ENCODE measurements around the gene CDH4.
A peak's percentile ranks its signal among the peaks of the same experiment; 100 is the strongest.

The CDH4 gene

GRCh38 chr20:61879694-61880093 is 627.6 kb downstream of the CDH4 start:
- DNase-seq = no peak

- no peak for DNase-seq
These were observed 628.6 kb downstream of the CDH4 start for GRCh38 chr20:61880706-61881105.

- DNase-seq = no peak
These were observed 629.4 kb downstream of the CDH4 start for GRCh38 chr20:61881416-61881815.

GRCh38 chr20:61881861-61882260 is 629.8 kb downstream of the CDH4 start:
- DNase-seq = no peak

GRCh38 chr20:61882716-61883615 is 630.9 kb downstream of the CDH4 start:
- peak; percentile 20 for DNase-seq

GRCh38 chr20:61883857-61884393 is 631.9 kb downstream of the CDH4 start:
- peak; percentile 5 for DNase-seq

- no peak for DNase-seq
These were observed 632.7 kb downstream of the CDH4 start for GRCh38 chr20:61884571-61885389.

- DNase-seq = no peak
These were observed 634.0 kb downstream of the CDH4 start for GRCh38 chr20:61885759-61886715.

GRCh38 chr20:61886721-61887595 is 634.9 kb downstream of the CDH4 start:
- DNase-seq = peak; percentile 50

GRCh38 chr20:61887596-61888093 is 635.6 kb downstream of the CDH4 start:
- no peak for DNase-seq

- DNase-seq = no peak
These were observed 636.2 kb downstream of the CDH4 start for GRCh38 chr20:61888101-61888865.

GRCh38 chr20:61889659-61890058 is 637.6 kb downstream of the CDH4 start:
- DNase-seq = no peak

GRCh38 chr20:61890210-61890609 is 638.1 kb downstream of the CDH4 start:
- no peak for DNase-seq

- no peak for DNase-seq
These were observed 639.4 kb downstream of the CDH4 start for GRCh38 chr20:61891476-61891875.

- DNase-seq = peak; percentile 8
These were observed 640.0 kb downstream of the CDH4 start for GRCh38 chr20:61891916-61892649.

- DNase-seq = no peak
These were observed 643.0 kb downstream of the CDH4 start for GRCh38 chr20:61895016-61895415.

- no peak for DNase-seq
These were observed 643.6 kb downstream of the CDH4 start for GRCh38 chr20:61895686-61896057.

- peak; percentile 39 for DNase-seq
These were observed 644.2 kb downstream of the CDH4 start for GRCh38 chr20:61896058-61896961.
